NCI-H446 (cell line): Measurements from ENCODE around the gene DNAJB1.
"Not testable (repeated sequence)": the region's sequence is repeated elsewhere in the genome, so short reads cannot be mapped to it uniquely, and the experiment has no call there.

ENCODE experiments used
- DNase-seq, 2 experiments: peaks; one replicate each; lab custom pipeline; 2025; lab: John Stamatoyannopoulos, UW

Gene DNAJB1

DNA sequence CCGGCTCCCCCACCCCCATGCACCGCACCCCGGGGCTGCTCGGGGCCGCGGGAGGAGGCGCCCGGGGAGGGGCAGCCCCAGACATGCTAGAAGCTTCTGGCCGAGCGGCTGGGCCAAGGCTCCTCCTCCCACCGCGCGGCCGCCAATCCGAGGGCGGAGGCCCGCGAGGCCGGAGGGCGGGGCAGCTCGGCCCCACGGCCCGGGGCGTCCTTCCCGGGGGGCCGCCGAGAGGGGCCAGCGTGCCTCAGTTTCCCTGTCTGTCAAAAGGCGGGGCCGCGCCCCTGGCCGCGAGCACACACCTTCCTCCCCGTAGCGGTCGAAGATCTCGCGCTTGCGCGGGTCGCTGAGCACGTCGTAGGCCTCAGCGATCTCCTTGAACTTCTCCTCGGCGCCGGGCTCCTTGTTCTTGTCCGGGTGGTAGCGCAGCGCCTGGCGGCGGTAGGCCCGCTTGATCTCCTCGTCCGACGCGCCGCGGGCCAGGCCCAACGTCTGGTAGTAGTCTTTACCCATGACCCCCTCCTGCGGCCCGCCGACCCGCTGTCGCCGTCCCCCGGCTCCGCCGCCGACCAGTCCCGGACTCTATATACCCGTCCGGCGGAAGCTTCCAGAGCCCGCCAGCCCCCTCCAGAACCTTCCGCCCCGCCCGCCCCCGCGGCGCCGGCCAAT, at the start of gene DNAJB1:
Gene DNAJB1 (minus strand): TSS at position 558 of the 666 bp plus-strand sequence. CDS start 48 bp downstream, at position 510.
- DNase-seq, result peak; percentile 75 to 88

- DNase-seq, result no peak
These were observed 48.9 kb upstream of the DNAJB1 start for GRCh38 chr19:14567079-14567478.

DNA sequence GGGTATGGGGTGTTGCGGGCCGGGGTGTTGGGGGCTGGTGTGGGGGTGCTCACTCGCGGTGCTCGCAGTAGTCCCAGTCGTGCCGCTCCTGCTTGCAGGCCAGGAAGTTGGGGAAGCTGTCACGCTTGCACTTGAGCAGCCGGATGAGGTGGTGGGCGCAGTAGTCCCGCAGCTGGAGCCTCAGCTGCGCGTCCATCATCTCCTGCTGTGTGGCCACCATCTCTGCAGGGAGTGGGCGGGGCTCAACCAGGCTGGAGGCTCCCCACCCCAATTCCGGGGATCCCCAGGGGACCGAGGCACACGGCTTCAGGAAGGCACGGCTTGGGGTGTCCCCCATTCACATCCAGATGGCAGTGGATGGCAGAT, 48.5 kb upstream of the DNAJB1 start:
- no peak for DNase-seq

DNA sequence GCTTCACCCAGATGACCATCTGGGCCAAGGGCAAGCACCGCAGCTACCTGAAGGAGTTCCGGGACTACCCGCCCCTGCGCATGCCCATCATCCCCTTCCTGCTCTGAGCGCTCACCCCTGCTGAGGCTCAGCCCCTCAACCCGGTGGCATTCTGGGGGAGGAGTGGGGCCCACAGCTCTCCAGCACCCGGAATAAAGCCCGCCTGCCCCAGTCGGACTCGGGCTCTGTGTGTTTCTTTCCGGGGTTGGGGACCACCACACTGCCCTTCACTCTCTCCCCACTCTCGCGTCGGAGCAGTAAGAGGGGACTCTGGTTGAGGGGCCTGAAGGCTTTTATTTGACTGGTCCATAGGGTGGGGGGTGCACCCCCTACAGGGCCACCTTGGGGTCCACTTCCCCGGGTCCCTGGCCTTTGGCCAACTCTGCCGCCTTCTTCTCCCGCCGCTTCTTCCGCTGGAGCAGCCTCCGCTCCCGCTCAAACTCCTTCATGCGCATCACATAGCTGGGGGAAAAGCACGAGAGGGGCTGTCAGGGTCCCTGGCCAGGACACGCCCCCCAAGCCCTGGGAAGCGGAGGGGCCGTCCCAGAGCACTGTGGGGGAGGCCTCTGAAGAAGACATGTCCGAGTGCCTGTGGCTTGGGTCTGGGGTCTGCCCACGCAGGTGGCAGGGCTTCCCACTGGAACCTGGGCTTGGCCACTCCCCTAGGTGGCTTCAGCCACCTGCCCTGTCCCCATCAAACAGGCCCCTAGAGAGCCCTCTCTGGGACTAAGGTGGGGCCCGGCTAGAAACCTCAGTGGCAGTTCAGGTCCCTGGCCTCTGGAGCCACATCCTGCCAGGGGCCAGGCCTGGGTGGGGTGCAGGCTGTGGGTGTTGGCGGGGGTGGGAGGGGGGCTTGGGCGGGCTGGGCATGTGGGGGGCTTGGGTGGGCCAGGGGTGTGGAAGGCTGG, 47.8 kb upstream of the DNAJB1 start:
- no peak for DNase-seq

DNA sequence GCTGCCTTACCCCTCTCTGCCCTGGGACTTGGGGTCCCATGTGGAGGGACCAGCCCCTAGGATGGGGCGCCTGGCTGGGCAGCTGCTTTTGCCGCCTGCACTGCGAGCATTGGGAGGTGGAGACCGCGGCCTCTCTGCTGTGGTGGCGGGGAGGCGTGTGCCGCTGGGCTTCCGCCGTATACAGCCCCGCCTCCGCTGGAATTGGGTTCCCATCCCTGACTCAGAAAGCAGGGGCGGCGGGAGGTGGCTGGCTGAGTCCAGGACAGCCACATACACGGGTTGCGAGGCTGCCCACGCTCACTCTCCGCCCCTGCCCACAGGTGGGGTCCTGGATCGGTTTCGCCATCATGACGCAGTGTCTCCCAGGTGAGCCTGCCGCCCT, 47.1 kb upstream of the DNAJB1 start:
- no peak for DNase-seq

DNA sequence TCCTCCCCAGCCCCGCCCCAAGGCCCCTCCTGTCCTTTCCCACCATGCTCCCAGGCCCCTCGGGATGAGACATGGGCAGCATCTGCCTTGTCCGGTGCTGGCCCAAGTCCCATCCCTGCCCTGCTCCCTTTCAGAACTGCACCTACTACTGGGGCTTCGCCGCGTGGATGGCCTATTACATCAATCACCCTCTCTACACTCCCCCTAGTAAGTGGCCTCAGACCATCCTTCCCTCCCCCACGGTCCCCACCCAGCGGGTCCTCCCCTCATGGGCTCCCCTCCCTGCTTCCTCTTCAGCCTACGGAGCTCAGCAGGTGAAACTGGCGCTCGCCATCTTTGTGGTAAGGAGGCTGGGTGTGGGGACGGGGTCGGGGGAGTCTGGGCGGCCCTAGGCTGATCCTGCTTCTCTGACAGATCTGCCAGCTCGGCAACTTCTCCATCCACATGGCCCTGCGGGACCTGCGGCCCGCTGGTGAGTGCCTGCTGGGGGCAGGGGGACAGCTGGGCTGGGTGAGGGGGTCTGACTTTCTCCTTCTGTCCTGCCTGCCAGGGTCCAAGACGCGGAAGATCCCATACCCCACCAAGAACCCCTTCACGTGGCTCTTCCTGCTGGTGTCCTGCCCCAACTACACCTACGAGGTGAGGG, 46.6 kb upstream of the DNAJB1 start:
- DNase-seq, result not testable (repeated sequence)

DNA sequence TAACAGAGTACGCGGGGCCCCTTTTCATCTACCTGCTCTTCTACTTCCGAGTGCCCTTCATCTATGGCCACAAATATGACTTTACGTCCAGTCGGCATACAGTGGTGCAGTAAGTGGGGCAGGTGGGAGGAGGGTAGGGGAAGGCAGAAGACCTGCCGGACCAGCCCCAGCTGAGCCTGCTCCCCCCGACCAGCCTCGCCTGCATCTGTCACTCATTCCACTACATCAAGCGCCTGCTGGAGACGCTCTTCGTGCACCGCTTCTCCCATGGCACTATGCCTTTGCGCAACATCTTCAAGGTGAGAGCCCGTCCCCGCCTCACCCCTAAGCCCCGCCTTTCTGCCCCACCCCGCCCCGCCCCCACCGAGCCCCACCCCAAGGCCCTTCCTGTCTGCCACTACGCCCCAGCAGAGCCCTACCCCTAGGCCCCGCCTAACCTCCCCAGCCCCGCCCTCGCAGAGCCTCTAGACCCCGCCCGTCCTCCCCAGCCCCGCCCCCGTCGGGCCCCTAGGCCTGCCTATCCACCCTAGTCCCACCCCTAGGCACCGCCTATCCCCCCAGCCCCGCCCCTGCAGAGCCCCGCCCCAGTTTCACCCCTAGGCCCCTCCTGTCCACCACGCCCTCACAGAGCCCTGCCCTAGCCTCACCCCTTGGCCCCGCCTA, 45.9 kb upstream of the DNAJB1 start:
- peak in 1 of 2 experiments; percentile 37 for DNase-seq

- no peak for DNase-seq
These were observed 45.4 kb upstream of the DNAJB1 start for GRCh38 chr19:14563590-14563926.

DNA sequence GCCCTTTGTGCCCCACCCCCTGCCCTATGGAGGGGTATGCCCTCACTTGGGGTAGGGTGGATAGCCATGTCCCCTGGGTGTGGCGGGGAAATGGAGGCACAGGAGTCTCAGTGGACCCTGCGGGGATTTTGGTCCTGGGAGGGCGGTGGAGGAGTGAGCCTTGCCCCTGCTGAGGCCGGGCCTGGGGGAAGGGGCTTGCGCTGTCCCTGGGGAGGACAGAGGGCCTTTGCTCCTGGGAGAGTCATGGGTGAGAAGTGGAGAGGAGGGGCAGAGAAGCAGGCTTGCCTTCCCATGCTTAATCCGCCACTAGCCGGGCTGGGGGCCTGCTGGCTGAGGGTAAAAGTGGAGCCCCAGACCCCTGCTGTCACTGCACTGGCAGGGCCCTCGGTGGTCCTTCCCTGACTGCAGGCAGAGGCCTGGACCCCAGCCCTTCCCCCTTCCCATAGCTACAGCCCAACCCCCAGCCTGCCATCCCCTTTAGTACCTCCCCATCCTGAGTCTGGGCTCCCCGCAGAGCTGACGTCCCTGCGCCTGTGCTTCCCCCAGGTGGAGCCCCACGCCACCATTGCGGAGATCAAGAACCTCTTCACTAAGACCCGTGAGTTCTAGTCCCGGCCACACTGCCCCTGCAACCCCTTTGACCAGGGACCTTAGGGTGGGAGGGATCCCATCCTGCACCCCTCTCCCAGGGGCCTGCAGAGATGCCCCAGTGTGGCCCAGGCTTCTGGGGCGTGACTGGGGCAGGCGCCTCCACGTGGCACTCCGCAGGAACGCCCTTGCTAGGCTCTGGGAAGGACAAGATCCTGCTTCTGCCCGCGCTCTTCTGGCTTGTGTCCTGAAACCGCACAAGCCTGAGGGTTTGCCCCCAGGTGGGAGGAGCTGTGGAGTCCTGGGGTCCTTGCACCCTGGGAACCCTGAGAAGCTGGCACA, 44.7 kb upstream of the DNAJB1 start:
- no peak for DNase-seq

DNA sequence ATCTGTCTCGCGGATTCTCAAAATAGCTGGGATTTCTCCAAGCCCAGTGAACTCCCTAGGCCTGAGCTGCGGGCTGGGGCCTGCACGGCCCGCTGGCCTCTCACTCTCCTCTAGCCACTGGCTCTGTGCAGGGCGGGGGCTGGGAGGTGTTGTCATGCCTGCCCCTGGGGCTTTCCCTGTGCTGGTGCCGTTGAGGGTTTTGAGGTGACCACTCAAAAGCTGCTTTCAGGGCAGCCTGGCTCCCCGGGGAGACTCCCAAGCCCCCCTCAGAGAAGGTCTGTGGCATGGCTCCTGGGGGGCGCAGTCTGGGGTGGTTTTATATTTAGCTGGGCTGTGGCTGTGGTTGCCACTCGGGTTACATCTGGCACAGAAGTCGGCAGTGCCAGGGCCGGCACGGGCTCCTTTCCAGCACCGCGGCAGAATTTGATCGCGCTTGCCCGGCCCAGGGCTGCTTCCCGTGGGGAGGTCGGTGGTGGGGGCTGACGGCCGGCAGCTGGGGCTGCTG, 43.7 kb upstream of the DNAJB1 start:
- peak in 1 of 2 experiments; percentile 34 for DNase-seq

- DNase-seq, result no peak
These were observed 43.1 kb upstream of the DNAJB1 start for GRCh38 chr19:14561249-14561648.

DNA sequence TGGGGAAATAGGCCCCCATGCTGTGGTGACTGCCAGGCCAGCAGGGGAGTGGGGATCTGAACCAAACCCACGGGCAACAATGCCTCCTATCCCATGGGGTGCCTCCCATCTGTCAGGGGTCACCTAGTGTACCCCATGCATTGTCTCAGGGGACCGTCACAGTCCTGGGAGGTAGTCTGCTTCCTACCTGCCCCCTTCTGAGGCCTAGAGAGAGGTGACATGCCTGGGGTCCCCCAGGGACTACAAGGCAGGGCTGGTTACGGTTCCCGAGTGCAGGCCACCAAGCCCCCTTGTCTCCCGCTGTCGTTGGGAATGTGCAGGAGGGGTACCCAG, 42.5 kb upstream of the DNAJB1 start:
- DNase-seq, result no peak

GRCh38 chr19:14559916-14560775, 41.9 kb upstream of the DNAJB1 start:
- DNase-seq, result no peak

GRCh38 chr19:14558370-14559066, 40.3 kb upstream of the DNAJB1 start:
- no peak for DNase-seq

GRCh38 chr19:14556662-14557188, 38.5 kb upstream of the DNAJB1 start:
- peak; percentile 18 to 39 for DNase-seq

DNA sequence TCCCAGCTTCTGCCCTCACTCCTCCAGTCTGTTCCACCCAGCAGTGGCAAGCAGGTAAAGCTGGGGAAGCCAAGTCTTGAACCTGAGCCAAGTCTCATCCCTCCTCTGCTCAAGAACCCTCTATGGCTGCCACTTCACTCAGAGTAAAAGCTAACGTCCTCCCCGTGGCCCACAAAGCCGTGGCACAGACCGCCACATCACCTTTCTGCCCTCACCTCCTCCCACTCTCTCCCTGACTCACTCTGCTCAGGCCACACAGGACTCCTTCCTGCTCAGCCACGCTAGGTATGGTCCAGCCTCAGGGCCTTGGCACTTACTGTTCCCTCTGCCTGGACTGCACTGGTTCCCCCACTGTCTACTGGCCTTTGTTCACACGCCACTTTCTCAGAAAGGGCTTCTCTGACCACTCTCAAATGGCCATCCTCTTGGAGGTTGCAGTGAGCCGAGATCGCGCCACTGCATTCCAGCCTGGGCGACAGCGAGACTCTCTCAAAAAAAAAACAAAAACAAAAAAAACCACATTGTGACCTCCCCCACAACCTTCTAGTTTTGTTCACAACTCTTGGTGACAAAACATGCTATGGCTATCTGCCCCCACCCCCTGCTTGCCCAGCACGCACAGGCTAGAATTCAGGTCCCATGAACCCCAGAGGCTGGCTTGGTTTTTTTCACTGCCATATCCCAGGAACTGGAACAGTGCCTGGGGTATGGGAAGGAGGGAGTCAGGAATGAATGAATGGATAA, 37.9 kb upstream of the DNAJB1 start:
- no peak for DNase-seq

GRCh38 chr19:14554382-14554812, 36.2 kb upstream of the DNAJB1 start:
- peak in 1 of 2 experiments; percentile 64 for DNase-seq

DNA sequence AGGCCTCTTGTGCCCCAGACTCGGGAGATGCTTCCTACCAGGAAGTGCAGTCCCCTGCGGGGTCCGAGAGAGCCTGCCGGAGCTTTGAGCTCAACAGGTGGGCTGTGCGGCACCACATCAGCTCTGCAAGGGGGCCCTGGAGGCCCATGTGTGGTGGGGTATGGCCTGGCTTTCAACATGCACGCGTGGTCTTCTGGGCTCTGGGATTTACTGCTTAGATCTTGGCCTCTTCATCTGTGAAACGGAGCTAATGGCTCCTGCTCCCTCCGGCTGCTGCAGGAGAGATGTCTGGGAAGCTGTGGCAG, 35.7 kb upstream of the DNAJB1 start:
- DNase-seq, result no peak
